Spleen (tissue), 7 donors: ENCODE results near the gene YWHAG.

ENCODE experiments used
- POLR2A ChIP-seq, 3 donors: fragments of 450-650 bp; IDR thresholded peaks; one replicate each; pipeline ENCODE4 v1.5.1; 2017; ENCODE audit warnings: antibody characterized with exemption in 3 of 3, mild to moderate bottlenecking in 1 of 3
- TF ChIP-seq, protein P1 (sequence below), 11 experiments: fragments of 200-600 bp in 7 of 11; fragments of 450-650 bp in 4 of 11; sonication (generic) in 4 of 11; IDR thresholded peaks in 8 of 11; conservative IDR thresholded peaks in 3 of 11; 1 replicate in 7 of 11; 2 replicates in 4 of 11; pipeline versions ENCODE4 v1.4.0 to v1.8.0; 2016 to 2021; ENCODE audit warnings: antibody characterized with exemption in 11 of 11, inconsistent platforms in 4 of 11, mild to moderate bottlenecking in 1 of 11
- donor health status: DM: no; HTN: no; CAD: no; lungs with moderate emphysema.
- donor health status: DM: no; HTN: no; CAD: no.
- donor health status: DM: no; HTN: no; CAD: no.

DNA sequence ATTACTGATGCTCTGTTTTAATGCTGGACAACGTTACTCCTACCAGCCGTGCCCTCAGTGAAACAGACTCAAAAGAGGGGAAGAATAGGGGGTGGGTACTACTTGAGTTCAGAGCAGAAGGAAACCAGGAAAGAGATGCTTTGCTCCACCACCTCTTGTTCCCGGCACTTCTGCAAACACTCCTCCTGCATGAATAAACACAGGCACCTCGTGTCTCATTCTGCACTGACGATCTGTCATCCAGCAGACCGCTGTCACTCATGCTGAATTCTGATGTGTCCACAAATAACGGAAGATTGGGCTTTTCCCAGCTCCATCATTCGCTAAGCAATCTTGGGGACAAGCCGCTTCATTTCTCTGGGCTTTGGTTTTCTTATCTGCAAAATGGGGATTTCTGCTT lies 26.7 kb downstream of the YWHAG start:
- TF ChIP-seq, protein P1, sequence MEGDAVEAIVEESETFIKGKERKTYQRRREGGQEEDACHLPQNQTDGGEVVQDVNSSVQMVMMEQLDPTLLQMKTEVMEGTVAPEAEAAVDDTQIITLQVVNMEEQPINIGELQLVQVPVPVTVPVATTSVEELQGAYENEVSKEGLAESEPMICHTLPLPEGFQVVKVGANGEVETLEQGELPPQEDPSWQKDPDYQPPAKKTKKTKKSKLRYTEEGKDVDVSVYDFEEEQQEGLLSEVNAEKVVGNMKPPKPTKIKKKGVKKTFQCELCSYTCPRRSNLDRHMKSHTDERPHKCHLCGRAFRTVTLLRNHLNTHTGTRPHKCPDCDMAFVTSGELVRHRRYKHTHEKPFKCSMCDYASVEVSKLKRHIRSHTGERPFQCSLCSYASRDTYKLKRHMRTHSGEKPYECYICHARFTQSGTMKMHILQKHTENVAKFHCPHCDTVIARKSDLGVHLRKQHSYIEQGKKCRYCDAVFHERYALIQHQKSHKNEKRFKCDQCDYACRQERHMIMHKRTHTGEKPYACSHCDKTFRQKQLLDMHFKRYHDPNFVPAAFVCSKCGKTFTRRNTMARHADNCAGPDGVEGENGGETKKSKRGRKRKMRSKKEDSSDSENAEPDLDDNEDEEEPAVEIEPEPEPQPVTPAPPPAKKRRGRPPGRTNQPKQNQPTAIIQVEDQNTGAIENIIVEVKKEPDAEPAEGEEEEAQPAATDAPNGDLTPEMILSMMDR (IDR thresholded peaks at IDR 0.05 in 8 of 11, conservative IDR thresholded peaks at IDR 0.05 in 3 of 11), result no peak
- TF ChIP-seq POLR2A (IDR thresholded peaks at IDR 0.05), result no peak
